GM21619 (cell line): ENCODE results near the gene ERCC5.

Experiments
- ATAC-seq: cut with Tn5 transposase; IDR thresholded peaks from one replicate; pipeline ENCODE4 v1.9.1; 2021; ENCODE audit not compliant: unreplicated experiment

Gene ERCC5

DNA sequence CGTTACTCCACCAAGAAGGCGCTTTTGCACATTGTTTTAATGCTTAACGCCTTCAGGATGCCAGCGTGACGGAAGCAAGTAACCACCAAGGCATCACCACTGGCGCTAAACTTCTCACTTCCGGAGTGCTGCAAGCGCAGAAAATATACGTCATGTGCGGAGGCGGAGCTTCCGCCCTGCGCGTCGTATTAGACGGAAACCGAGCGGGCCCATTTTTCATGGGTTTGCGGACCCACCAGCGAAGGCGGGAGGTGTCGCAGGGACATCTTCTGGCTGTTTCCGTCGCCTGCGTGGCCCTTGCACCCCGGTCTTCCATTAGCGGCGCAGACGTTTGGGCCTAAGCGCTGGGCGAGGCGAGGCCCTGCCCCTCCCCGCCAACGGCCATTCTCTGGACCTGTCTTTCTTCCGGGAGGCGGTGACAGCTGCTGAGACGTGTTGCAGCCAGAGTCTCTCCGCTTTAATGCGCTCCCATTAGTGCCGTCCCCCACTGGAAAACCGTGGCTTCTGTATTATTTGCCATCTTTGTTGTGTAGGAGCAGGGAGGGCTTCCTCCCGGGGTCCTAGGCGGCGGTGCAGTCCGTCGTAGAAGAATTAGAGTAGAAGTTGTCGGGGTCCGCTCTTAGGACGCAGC is at the start of gene ERCC5:
Gene ERCC5, plus strand, starts transcription at position 403 of the 631 bp plus-strand sequence. CDS start 235 bp downstream, outside the sequence.
- ATAC-seq = peak; percentile 84

DNA sequence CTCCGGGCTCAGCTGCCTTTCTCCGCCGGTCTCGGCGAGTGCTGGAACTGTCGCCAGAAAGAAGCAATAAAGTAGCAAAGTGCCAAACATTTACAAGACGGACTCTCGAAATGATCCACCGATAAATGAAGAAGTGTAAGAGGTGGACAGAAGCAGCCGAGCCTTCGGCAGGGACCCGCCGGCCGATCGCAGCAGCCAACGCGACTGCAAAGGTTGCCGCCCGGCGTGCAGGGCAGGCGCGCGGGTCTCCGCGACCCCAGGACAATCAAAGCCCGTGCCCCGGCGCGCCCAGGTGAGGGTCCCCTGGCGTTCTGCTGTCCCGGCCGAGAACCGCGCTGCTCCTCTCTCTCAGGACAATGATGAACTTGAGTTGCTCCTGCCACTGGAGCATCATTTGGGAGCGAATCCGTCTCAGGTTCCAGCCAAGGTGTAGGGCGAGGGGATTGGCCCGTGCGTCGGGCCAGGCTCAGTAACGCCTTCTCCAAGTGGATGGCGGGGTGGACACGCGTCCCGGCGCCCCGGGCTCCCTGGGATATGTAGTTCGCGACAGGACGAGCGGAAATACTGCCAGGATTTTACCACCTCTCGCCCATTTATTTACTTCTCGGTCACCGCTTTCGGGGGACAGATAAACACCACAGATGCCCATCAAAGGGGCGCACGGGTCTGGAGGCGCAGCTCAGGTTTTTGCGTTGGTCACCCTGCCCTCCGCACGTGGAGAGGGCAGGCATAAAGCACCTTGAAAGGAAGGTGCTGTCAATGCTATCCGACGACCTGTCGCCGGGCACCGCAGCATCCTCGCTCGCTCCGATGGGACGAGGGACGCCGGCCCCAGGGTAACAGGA is 47.0 kb upstream of the ERCC5 start, which contains the start of the genes BIVM and POGLUT2:
Gene BIVM, plus strand, starts transcription at position 539 of the 845 bp plus-strand sequence. CDS start 8,149 bp downstream, outside the sequence.
Gene POGLUT2, minus strand, starts transcription at position 396 of the 845 bp plus-strand sequence. Its CDS starts 306 bp downstream, at position 90.
- peak; percentile 82 for ATAC-seq

DNA sequence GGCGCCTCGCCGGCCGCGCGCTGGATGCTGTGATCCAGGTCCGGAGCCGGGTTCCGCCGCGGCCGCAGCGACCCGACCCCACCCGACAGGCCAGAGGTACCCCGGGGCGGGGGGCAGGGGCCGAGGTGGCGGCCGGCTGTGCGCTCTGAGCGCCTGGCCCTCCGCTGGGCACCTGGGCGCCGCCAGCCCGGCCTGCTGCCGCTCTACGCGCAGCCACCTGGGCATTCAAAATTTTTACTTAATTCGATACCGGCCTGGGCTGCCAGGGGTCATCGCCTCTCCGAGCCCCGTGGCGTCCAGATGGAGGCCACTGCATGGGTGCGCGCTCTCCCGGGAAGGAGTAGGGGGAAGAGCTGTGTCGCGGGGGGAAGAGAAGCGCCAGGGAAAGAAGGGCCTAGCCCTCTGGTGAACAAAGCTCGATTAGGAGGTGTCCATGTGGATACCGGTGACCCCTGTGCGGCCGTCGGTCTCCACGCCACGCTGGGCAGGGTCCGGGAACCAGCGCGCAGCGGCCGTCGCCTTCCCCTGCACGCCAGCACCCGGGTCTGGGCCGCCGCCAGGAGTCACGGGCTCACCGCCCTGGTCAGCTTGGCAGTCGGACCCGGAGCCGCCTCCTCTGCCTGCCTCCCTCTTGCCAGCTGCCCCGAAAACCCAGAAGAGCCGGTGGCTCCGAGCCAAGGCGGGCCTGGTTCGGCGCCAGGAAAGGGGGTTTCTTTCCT is 46.2 kb upstream of the ERCC5 start:
- ATAC-seq = peak; percentile 7

DNA sequence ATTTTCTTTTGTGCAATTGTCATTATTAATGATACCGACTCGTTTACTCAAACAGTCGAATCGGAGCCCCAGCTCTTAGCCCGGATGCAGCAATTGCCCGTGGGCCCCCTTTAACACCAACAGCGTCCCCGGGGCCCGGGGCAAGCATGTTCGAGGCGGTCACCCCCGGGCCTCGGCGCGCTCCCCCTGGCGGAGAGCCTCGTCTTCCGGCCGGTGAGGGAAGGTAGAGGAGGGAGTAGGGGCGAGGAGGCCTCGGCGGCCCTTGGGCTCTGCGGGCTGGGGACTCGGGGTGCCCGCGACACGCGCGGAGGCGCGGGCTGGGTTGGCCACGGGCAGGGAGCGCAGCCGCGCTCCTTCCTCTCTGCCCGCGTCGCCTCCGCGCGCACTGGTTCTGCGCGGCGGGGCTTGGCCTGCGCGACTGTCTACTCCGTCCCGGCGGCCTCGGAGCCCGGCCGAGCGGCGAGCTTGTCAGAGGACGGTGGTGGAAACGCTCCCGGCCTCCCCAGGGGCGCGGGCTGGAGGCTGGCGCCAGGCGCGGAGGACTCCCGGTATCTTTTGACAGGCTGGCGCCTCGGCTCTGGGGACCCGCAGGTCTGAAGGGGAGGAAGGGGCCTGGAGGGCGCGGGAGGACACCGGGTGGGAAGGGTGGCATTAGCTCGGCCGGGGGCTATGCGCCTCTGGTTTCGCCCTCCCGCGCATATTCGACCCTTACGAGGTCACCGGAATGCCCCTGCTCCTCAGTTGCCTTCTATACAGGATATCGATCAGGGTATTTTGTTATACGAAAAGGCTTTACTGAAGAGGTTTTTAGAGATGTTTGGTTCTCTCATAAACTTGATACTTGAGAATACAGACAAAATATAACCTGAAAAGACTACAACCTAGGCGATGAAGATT is 45.4 kb upstream of the ERCC5 start:
- peak; percentile 73 for ATAC-seq

DNA sequence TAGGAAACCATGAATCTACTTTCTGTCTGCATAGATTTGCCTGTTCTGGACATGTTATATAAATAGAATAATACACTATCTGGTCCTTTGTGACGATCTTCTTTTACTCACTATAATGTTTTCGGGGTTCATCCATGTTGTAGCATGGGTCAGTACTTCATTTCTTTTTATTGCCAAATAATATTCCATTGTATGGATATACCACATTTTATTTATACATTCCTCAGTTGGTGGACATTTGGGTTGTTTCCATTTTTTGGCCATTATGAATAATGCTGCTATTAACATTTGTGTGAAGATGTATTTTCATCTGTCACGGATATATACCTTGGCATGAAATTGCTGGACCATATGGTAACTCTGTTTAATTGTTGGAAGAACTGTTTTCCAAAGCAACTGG is 40.2 kb upstream of the ERCC5 start:
- ATAC-seq = no peak

DNA sequence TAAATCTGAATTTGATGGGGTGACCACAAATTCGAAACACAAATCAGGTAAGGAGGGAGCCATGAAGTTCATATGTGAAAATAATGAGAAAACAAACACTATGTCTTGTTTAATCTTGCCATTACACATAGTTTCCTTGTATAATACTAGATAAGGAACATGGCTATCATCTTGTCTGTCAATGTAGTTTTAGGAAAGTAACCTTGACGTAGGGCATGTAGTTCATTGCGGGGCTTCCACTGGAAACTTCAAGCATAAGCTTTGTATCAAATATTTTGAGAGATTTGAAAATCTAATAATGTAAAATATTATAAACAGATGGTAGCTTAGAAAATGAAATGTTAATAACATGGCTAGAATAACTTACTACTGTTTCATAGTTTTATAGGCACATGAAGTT is 38.1 kb upstream of the ERCC5 start:
- ATAC-seq = no peak

DNA sequence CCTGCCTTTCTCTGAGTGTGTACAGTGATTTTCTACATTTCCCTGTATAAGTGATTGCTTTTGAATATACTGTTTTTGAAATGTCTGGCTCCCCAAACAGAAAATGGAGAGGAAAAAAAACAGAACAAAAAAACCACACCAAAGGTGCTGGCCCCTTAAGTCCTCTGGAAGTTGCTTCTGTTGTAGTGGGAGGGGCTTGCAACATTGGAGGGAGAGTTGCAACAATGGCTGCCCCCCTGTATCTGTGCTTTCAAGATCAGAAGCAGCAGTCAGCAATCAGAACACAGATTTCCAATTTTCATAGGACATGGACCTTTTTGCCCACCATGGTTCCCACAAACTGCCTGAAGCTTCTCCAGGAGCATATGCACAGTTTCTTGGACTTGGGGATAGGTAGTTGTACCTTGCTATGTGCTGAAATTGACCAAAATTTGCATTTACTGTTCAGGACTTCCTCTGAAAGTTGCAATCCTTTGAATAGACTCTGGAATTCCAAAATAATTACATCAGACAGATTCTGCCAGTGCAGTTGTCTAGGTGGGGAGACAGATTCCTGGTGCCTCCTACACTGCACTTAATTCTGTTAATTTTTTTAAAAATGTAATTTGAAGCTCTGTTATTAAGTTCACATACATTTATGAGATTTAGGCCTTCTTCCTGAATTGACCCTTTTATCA is 33.1 kb upstream of the ERCC5 start:
- no peak for ATAC-seq

DNA sequence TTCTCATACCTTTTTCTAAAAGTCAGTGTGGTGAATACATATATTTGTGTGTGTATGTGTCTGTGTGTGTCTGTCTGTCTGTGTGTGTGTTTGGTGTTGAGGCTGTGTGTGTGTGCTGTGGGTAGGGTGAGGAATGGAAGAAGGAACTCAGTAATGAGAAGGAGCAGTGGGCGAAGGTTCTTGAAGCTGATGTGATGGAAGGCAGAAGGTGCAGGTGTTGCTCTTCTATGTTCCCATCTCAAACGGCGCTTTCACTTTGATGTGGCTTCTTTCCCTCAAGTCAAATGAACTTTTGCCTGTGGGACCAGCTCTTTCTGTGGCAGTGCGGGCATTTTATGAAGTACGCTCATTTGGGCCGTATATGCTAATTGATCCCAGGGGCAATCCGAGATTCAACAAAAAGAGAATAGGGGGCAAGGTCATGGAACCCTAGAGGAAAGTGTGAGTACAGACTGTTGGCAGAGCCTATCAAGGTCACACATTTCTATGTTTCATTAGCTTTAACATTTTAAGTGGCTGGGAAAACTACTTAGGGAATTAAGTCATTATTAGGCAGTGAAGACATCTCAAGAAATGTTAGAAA is 31.7 kb upstream of the ERCC5 start:
- ATAC-seq = no peak

DNA sequence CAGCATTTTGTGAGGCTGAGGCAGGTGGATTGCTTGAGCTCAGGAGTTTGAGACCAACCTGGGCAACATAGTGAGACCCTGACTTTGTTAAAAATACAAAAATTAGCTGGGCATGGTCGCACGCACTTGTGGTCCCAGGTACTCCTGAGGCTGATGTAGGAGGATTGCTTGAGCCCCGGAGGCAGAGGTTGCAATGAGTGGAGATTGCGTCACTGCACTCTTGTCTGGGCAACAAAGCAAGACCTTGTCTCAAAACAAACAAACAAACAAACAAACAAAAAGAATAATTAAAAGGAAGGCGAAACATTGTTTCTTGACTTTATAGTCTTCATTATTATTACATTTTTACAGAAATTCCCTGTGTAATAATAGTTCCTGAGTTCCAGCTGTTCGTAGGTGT is 31.0 kb upstream of the ERCC5 start:
- ATAC-seq = no peak

DNA sequence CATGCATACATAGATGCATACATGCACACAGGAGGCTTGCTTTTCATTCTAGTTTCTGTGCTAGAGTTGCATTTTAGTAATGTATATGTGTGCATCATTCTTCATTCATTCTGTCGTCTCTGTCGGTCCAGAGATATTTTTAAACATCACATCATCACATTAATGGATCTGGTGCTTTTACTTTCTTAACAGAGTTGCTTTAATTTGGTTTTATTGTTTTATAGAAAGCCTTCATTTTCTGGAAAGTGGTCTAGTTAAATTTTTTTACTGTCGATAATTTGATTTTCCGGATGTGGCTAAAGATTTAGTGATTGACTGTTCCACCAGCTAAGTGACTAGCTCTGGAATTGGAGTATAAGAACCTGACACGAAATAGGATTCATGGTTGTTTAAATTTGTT is 30.0 kb upstream of the ERCC5 start:
- no peak for ATAC-seq

DNA sequence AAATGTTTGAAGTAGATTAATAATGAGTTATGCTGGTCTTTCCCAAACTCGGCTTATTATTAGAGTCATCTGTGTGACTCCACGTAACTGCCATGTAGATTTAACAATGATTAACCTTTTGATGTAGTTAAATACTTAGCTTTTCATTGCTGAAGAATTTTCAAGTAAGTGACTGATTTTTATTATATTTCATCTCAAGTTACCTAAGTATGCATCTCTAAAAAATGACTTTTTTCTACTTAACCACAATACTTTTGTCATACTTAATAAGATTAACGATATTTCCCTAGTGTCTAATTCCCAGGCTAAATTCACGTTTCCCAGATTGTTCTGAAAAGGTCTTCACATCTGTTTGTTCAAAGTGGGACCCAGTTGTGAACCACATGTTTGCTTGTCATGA is 29.1 kb upstream of the ERCC5 start:
- ATAC-seq = no peak

DNA sequence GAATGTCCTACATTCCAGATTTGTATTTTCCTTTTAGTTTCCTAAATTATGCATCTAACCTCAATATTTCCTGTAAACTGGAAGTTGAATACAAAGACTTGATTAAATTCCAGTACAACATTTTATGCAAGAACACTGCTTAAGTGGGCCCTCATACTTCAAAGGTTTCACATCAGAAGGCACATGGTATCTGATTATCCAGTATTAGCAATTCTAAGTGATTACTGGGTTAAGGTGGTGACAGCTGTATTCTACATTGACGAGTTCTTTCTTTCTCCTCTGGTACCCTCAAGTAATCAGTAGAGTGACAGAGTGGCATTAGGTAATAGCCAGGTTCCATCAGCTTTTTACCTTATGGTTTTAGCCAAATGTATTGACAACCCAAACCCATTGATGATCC is 28.6 kb upstream of the ERCC5 start:
- no peak for ATAC-seq

DNA sequence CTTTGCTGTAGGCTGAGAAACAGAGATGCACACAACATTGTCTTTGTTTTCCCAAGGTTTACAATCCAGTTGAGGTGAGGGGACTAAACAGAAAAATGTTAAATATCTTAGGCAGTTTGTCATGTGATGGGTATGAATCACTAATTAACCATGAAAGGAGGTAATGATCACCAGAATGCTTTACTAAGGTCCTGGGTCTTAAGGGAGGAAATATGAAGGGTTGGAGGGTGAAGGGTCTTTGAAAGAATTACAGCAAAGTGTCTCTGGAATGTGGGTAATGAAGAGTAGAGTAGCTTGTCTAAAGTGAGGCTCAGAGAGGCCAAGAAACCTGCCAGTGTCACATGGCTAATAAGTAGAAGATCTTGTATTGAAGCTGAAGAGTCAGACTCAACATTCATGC is 27.9 kb upstream of the ERCC5 start:
- no peak for ATAC-seq

DNA sequence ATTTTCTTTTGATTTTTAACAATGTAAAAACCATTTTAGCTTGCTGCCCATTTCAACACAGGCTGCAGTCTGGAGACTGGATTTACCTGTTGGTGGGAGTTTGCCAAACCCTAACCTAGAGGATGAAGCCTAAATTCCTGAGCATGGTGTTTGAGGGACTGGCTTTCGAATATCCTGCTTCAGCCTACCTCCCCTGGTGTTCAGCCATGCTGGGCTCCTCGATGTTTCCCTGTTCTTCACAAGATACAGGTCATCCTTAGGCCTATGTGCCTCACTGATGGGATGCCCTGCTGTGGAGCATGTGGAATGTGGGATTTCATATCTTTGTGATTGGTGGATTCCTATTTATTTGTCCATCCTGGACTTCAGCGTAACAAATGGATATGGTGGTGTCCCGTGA is 20.4 kb upstream of the ERCC5 start:
- ATAC-seq = no peak

DNA sequence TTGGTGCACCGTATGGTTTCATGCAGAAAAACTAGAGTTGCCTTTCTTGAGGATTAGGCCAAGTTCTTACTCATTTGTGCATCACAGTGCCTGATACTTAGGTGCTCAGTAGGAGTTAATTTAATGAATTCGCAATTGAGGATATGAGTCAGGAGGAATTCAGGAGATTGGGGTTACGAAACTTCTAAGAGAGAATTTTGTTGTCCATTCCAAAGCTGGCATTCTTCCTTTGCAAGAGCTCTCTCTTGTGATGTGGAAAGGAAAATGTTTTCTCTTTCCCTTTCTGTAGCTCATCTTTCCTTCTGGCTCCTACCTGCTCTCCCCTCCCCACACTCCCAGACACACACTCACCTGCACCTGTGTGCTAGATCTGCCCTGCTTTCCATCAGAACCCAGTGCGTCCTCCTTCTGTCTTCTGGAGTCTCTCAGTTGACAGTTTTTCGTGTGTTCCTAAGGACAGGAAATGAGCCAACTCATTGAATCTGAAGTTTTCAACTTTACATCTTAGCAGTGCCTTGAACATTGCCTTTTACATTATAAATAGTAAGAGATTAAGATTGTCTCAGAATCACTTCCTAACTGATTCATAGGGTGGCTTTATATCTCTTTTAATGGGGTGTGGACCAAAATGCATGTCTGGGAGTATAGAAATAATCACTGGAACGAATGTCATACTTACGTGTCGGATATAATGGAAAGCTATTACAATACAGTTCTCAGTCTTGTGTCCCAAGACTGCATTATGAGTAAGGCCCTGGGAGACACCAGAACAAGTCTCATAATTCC is 19.7 kb upstream of the ERCC5 start:
- no peak for ATAC-seq

DNA sequence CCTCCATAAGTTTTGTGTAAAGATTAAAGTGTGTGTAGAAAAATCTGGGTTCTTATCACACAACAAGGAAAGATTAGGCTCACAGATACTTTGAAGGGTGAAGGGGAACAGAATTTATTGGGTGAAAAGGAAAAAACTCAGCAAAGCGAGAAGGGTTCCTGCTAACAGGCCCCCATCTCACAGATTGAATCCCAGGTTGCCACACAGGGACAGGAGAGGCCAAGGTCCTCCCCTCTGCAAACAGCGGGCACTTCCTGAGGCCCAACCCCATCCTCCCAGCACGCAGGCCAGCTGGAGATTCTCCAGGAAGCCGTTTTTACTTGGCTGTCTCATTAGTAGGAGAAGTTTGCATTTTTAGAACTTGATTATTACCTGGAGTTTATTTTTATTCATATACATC is 15.2 kb upstream of the ERCC5 start:
- ATAC-seq = no peak

DNA sequence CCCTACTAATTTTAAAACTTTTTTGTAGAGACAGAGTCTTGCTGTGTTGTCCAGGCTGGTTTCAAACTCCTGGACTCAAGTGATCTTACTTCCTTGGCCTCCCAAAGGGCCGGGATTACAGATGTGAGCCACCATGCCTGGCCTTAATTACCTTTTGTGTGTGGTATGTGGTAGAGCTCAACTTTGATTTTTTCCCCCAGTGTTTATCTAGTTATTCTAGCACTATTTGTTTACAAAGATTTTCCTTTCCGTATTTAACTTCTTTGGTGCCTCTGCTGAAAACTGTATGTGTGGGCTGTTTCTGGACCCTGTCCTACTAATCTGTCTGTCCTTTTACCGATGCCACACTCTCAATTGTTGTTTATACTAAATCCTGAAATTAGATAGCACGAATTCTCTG is 9.4 kb upstream of the ERCC5 start:
- no peak for ATAC-seq

DNA sequence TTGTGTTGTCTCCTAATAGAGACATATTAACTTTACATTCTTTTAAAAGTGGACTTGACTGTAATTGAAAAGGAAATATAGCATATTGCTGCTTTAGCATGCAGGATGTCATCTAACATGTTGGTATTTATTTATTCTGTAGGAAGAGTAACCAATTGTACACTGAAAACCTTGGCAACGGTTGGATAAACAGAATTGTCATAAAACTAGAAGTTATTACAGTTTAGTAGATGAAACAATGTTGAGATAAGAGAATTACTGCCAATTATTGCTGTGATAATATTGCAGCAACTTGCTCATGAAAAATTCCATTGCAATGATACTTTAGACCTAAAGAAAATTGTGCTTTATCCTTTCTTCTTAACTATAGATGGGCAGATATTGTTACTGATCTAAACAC is 7.6 kb upstream of the ERCC5 start:
- ATAC-seq = no peak

DNA sequence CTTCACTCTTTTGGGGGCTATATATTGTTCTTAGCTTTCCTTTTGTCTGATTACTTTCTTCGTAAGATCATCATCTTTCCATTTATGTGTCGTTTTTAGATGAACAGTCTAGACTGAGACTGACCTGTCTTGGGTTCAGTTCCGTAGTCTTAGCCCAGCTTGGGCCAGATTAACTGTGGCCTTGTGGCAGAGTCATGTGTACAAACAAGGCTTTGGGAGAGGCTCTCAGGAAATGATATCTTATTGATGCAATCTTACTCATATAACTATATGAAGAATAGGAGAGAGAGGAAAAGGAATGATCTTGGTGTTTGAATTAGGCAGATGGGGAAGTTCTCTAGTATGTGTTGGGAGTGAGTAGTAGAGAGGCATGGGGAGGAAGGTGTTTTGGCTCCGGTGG is 6.8 kb upstream of the ERCC5 start:
- no peak for ATAC-seq
